HG02970 (cell line): ENCODE results near the gene INPP5D.
"Not testable (repeated sequence)": the region's sequence is repeated elsewhere in the genome, so short reads cannot be mapped to it uniquely, and the experiment has no call there.

Source experiments
- ATAC-seq: cut with Tn5 transposase; IDR thresholded peaks from one replicate; pipeline ENCODE4 v1.9.1; 2021; ENCODE audit warnings: mild to moderate bottlenecking, moderate library complexity, moderate number of reproducible peaks; ENCODE audit not compliant: unreplicated experiment, low FRiP score

INPP5D gene

GRCh38 chr2:233197022-233197421, 136.9 kb downstream of the INPP5D start:
- ATAC-seq, result no peak

GRCh38 chr2:233198026-233198425, 137.9 kb downstream of the INPP5D start:
- ATAC-seq, result no peak

DNA sequence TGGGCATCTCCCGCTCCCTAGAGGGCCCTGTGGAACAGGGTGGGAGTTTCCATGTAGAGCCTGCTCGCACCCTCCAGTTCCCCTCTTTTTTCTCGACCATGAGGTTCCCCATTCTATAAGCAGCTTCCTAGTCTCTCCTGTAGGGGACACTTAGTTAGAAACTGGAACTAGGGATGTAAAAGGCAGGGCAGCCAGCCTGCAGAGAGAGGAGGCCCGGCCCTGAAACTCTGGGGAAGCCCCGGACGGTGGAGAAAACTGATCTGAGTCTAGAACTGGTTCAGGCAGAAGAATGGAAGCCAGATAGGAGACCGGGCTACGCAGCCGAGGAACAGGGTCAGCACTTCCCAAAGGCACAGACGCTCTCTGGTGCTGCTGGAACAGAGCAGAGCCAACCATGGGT, 139.7 kb downstream of the INPP5D start:
- ATAC-seq, result no peak

DNA sequence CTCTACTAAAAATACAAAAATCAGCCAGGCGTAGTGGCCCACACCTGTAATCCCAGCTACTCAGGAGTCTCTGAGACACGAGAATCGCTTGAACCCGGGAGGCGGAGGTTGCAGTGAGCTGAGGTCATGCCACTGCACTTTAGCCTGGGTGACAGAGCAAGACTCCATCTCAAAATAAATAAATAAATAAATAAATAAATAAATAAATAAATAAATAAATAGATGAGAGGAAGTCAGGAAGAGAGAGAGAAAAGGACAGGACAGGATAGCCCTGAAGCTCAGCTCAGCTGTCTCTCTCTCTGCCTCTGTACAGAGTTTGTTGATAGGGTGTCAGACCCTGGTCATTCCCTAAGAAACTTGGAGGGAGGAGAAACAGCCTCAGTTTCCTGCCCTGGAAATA, 140.6 kb downstream of the INPP5D start:
- ATAC-seq, result not testable (repeated sequence)

- ATAC-seq, result no peak
Observed at GRCh38 chr2:233201258-233202013, 141.3 kb downstream of the INPP5D start.

DNA sequence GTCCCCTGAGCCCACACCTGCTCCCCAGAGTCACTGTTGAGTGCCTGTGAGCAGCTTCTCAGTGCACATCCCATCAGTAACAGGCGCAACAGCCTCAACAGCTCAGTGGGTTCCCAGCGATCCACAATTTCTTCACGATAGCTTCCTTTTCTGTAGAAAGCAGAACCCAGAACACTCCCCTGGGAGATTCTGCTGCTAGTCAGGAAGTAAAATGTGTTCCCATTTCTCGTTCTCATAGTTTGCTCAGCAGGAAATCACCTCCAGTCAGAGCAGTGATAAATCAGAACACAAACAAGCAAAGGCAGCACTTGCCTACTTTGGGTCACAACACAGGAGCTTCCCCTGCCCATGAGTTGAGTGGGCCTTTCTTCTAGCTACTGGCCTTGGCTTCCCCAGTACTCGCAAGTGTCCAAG, 142.4 kb downstream of the INPP5D start:
- no peak for ATAC-seq

- ATAC-seq, result no peak
Observed at GRCh38 chr2:233203060-233203459, 142.9 kb downstream of the INPP5D start.

DNA sequence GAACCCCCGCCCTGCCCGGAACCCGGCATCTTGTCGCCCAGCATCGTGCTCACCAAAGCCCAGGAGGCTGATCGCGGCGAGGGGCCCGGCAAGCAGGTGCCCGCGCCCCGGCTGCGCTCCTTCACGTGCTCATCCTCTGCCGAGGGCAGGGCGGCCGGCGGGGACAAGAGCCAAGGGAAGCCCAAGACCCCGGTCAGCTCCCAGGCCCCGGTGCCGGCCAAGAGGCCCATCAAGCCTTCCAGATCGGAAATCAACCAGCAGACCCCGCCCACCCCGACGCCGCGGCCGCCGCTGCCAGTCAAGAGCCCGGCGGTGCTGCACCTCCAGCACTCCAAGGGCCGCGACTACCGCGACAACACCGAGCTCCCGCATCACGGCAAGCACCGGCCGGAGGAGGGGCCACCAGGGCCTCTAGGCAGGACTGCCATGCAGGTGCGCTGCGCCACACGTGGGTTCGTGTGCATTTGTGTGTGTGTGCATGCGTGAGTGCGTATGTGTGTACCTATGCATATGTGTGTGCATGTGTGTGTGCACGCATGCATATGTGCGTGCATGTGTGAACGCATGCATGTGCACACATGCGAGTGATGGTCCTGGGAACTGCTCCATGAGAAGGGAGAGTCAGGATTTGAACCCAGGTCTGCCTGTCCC, 144.3 kb downstream of the INPP5D start:
- ATAC-seq, result no peak

- no peak for ATAC-seq
Observed at GRCh38 chr2:233208382-233209116, 148.4 kb downstream of the INPP5D start.

GRCh38 chr2:233209117-233209532, 149.0 kb downstream of the INPP5D start:
- ATAC-seq, result no peak

GRCh38 chr2:233209533-233210171, 149.5 kb downstream of the INPP5D start:
- ATAC-seq, result no peak

DNA sequence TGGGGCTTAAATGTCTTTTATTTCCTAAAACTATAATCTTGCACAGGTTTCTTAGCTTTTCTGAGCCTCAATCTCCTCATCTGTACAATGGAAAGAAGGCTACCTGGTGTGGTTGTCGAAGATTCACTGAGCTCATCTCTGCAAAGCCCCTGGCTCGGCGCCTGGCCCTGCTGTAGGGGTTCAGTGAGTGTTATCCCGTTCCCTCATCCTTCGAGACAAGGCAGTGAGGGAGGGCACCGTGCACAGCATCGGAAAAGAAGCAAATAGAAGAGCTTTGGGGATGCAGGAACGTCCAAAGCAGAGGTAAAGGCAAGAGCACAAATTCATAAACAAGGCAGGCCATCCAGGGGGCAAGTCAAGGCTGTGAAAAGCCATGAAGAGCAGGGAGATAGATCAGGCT, 150.1 kb downstream of the INPP5D start:
- no peak for ATAC-seq

- ATAC-seq, result no peak
Observed at GRCh38 chr2:233210843-233211547, 150.9 kb downstream of the INPP5D start.

DNA sequence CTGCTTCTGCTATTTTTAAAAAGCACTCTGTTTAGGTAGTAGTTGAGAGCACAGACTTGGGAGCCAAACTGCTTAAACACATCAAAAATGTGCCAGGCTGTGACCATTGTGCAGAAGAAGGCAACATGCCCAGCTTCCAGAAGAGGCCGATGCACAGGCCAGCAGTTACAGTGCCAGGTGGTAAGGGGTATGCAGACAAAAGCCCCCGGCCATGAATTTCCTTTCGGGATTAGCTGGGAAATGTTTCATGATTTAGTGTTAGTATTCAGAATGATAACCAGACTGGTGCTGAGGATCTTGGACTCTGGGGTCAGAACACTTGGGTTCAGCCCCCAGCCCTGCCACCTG, 151.4 kb downstream of the INPP5D start:
- no peak for ATAC-seq

DNA sequence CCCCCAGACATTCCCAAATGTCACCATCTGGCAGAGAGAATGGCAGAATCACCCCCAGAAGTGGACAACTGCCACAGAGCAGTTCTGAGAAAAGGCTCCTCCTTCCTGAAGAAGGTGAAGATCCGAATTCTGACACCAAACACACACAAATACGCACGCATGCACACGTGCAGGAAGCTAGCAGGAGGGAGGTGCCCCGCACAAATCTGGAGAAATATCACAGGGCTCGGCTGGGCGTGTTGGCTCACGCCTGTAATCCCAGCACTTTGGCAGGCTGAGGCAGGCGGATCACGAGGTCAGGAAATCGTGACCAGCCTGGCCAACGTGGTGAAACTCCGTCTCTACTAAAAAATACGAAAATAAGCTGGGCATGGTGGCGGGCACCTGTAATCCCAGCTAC, 152.9 kb downstream of the INPP5D start:
- ATAC-seq, result no peak

- ATAC-seq, result no peak
Observed at GRCh38 chr2:233213975-233214374, 153.8 kb downstream of the INPP5D start.

DNA sequence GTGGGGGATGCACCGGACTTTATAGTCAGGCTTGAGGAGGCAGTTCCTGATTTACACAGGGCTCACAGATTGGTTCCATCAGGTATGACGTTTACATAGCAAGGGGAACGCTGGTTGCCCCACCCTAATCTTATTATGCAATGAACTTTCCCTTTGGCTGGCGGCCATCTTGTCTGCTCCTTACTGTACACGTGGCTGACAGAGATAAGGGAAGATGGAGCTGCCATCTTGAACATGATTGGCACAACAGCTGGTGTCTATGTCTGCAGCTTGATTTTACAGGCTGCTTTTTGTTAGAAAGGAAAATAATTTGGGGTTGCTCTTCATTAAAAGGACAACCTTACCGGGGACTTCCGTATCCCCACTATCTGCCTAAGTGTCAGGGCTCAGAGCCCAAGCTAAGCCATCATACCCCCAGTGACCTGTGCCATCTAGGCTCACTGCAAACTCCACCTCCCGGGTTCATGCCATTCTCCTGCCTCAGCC, 157.8 kb downstream of the INPP5D start:
- ATAC-seq, result no peak

DNA sequence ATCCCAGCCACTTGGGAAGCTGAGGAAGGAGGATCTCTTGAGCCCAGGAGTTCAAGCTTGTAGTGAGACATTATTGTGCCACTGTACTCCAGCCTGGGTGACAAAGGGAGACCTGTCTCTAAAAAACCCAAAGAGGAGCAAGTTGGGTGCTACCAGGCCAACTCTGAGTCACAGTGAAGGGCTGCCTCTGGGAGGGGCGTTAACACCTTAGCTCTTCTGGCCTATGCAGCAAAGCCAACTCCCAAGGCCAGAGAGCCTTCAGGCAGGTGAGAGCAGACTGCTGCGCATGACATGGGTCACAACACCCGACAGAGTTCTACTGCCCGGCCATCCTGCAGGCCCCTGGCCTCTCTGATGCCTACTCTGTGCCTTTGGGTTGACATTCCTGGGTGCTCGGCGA, 158.7 kb downstream of the INPP5D start:
- no peak for ATAC-seq

GRCh38 chr2:233219848-233220247, 159.7 kb downstream of the INPP5D start:
- no peak for ATAC-seq

- no peak for ATAC-seq
Observed at GRCh38 chr2:233221378-233222063, 161.4 kb downstream of the INPP5D start.
